Breast epithelium (tissue), 3 donors: Measurements from ENCODE around the gene GAK.

Experiments used
- CTCF ChIP-seq, 3 donors: fragments of 450-650 bp; IDR thresholded peaks; one replicate each; pipeline ENCODE4 v1.5.1; 2016 to 2017; ENCODE audit warnings: antibody characterized with exemption in 3 of 3, mild to moderate bottlenecking in 3 of 3, moderate library complexity in 3 of 3
- POLR2A ChIP-seq: fragments of 450-650 bp; IDR thresholded peaks from one replicate; pipeline ENCODE4 v1.6.1; 2016; ENCODE audit warnings: antibody characterized with exemption, mild to moderate bottlenecking, moderate library complexity
- POLR2AphosphoS5 ChIP-seq, 3 donors: sonication (generic); formaldehyde crosslinking; IDR thresholded peaks; one replicate each; pipeline ENCODE4 v1.6.1; 2017; ENCODE audit warnings: antibody characterized with exemption in 3 of 3

- no peak for TF ChIP-seq POLR2A
- no peak for TF ChIP-seq CTCF (IDR thresholded peaks at IDR 0.05)
- no peak for TF ChIP-seq POLR2AphosphoS5 (IDR thresholded peaks at IDR 0.05)
Measured at GRCh38 chr4:819401-820229, 112.5 kb downstream of the GAK start.
